Cardiac muscle cell (in vitro differentiated cells and primary cell): ENCODE data around the gene KRT39. TPM values are rescaled to one million over a fixed set of nuclear protein-coding genes. Genes with fewer than 3 reads are reported as not detected.
"Not testable (repeated sequence)": the region's sequence is repeated elsewhere in the genome, so short reads cannot be mapped to it uniquely, and the experiment has no call there.

Source experiments
- DNase-seq, 2 donors: peaks; one replicate each; pipeline versions ENCODE4 v3.0.0 to v3.0.0-alpha.2; 2010 to 2017; ENCODE audit warnings: low read depth in 1 of 2, low spot score in 1 of 2
- H3K27ac ChIP-seq: fragments of 200-600 bp; sonication (generic); 2 replicates; pipeline ENCODE4 v1.5.1; 2016
- H3K27me3 ChIP-seq: fragments of 200-600 bp; sonication (generic); 2 replicates; pipeline ENCODE4 v1.6.0; 2016; ENCODE audit warnings: control low read depth
- H3K36me3 ChIP-seq: fragments of 200-600 bp; sonication (generic); 2 replicates; pipeline ENCODE4 v1.5.1; 2016; ENCODE audit warnings: control low read depth
- H3K4me1 ChIP-seq: fragments of 200-600 bp; sonication (generic); 2 replicates; pipeline ENCODE4 v1.8.1; 2017; ENCODE audit warnings: low read depth, mild to moderate bottlenecking, mixed run types
- H3K4me3 ChIP-seq: fragments of 200-600 bp; sonication (generic); 2 replicates; pipeline ENCODE4 v1.5.1; 2016; ENCODE audit warnings: mild to moderate bottlenecking
- H3K9me3 ChIP-seq: fragments of 200-600 bp; sonication (generic); 2 replicates; pipeline ENCODE4 v1.5.1; 2017; ENCODE audit warnings: low read depth, mild to moderate bottlenecking, control low read depth
- polyA plus RNA-seq: library from polyadenylated mRNA; unstranded; fragments of >200 nt; fragmentation: Nextera tagmentation; extraction: Ambion mirVana; gene quantifications from 2 replicates; pipeline ENCODE4 v1.2.1, GENCODE V29; 2016
- total RNA-seq: library from RNA; depleted of rRNA; stranded (reverse); fragments of >200 nt; gene quantifications from 2 replicates; pipeline ENCODE4 v1.2.3, GENCODE V29; 2016
- TF ChIP-seq, protein P1 (sequence below): IDR thresholded peaks from 2 replicates; pipeline ENCODE4 v1.5.1; 2012; ENCODE audit warnings: low read depth, mild to moderate bottlenecking, low read length

Gene KRT39
- total and polyA plus RNA-seq, 2 experiments from 2014 or later = not detected

DNA sequence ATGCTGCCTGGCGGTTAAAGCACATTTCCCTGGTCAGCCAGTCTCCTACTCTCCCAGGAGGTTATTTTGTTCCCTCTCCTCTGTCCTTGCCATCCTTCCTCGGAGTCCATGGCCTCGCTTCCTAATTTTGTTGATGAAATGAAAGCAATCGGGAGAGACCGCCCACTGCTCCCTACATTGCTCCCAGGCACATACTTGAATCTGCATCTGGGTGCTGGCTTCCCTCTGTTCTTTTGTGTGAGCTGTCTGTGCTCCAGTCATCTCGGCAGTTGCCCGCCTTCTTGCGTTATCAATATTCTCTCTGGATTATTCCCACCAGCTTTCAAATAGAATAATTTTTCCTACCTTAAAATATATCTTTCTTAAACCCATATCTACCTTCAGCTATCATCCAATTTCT is 40.4 kb downstream of the KRT39 start:
- Histone ChIP-seq H3K27me3 (peaks cover 41% of the 10 kb centered on the region), H3K4me1 (no peaks in the 10 kb centered on the region), H3K4me3 (no peak overlapping the region), H3K9me3 (no peaks in the 10 kb centered on the region), H3K27ac (no peak overlapping the region), H3K36me3 (no peaks in the 10 kb centered on the region)
- DNase-seq = no peak
- TF ChIP-seq, protein P1, sequence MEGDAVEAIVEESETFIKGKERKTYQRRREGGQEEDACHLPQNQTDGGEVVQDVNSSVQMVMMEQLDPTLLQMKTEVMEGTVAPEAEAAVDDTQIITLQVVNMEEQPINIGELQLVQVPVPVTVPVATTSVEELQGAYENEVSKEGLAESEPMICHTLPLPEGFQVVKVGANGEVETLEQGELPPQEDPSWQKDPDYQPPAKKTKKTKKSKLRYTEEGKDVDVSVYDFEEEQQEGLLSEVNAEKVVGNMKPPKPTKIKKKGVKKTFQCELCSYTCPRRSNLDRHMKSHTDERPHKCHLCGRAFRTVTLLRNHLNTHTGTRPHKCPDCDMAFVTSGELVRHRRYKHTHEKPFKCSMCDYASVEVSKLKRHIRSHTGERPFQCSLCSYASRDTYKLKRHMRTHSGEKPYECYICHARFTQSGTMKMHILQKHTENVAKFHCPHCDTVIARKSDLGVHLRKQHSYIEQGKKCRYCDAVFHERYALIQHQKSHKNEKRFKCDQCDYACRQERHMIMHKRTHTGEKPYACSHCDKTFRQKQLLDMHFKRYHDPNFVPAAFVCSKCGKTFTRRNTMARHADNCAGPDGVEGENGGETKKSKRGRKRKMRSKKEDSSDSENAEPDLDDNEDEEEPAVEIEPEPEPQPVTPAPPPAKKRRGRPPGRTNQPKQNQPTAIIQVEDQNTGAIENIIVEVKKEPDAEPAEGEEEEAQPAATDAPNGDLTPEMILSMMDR = no peak

DNA sequence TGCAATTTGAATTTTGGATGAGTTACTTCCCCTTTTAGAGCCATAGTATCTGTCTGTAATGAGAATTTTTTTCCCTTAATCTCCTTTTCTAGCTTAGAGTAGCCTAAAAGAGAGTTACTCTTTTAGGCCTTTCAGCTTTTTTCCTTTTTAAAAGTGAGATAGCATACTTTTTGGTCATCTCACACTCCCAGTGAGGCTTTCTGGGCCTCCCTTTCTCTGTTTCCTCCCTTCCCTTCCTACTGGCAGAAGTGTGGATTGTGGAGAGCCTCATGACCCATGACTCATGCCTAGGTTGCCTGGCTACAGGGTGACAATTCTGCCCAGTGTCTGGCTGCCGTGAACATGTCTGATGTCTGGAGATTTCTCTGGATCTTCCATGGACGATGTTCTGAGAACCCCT is 44.5 kb downstream of the KRT39 start:
- no peaks in the 10 kb centered on the region for H3K9me3 ChIP-seq
- H3K4me1 ChIP-seq = no peaks in the 10 kb centered on the region
- no peak overlapping the region for H3K27ac ChIP-seq
- H3K27me3 ChIP-seq = peaks cover 41% of the 10 kb centered on the region
- no peak overlapping the region for H3K4me3 ChIP-seq
- no peaks in the 10 kb centered on the region for H3K36me3 ChIP-seq
- peak in 1 of 2 donors; percentile 76 for DNase-seq
- TF ChIP-seq, protein P1 = no peak

GRCh38 chr17:40921026-40921425 is 45.7 kb downstream of the KRT39 start:
- TF ChIP-seq, protein P1 = no peak
- DNase-seq = no peak
- Histone ChIP-seq H3K27ac (no peak overlapping the region), H3K4me1 (no peaks in the 10 kb centered on the region), H3K27me3 (peaks cover 39% of the 10 kb centered on the region), H3K4me3 (no peak overlapping the region), H3K9me3 (no peaks in the 10 kb centered on the region), H3K36me3 (no peaks in the 10 kb centered on the region)

DNA sequence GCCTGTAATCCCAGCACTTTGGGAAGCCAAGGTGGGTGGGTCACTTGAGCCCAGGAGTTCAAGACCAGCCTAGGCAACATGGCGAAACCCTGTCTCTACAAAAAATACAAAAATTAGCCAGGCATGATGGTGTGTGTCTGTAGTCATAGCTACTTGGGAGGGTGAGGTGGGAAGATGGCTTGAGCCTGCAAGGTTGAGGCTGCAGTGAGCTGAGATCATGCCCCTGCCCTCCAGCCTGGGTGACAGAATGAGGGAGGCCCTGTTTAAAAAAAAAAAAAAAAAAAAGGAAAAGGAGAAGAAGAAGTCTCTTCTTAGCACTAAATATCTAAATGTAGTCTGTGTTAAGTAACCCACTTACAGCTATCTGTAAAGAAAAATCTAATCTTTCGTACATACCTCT is 49.6 kb downstream of the KRT39 start:
- not testable (repeated sequence) for H3K4me1 ChIP-seq, H3K36me3 ChIP-seq, DNase-seq, H3K9me3 ChIP-seq, H3K27ac ChIP-seq, H3K4me3 ChIP-seq
- peaks cover 39% of the 10 kb centered on the region for H3K27me3 ChIP-seq

GRCh38 chr17:40916366-40916765 is 50.4 kb downstream of the KRT39 start:
- Histone ChIP-seq H3K27me3 (peaks cover 40% of the 10 kb centered on the region), H3K4me3 (no peak overlapping the region), H3K27ac (no peak overlapping the region), H3K4me1 (peaks cover 4% of the 10 kb centered on the region), H3K36me3 (no peaks in the 10 kb centered on the region), H3K9me3 (no peaks in the 10 kb centered on the region)
- TF ChIP-seq, protein P1 = no peak
- no peak for DNase-seq

GRCh38 chr17:40915721-40916256 is 51.0 kb downstream of the KRT39 start:
- Histone ChIP-seq H3K4me3 (no peak overlapping the region), H3K27me3 (peaks cover 46% of the 10 kb centered on the region), H3K9me3 (no peaks in the 10 kb centered on the region), H3K36me3 (no peaks in the 10 kb centered on the region), H3K27ac (no peak overlapping the region), H3K4me1 (peaks cover 4% of the 10 kb centered on the region)
- DNase-seq = no peak
- TF ChIP-seq, protein P1 = no peak
